Hematopoietic multipotent progenitor cell treated with erythropoietin and hydrocortisone succinate and interleukin-3 and kit ligand, for 6 days (in vitro differentiated cells): ENCODE data around the gene RPS18.

ENCODE experiments used
- DNase-seq: peaks from one replicate; pipeline ENCODE4 v3.0.0-alpha.2; 2015

The RPS18 gene

DNA sequence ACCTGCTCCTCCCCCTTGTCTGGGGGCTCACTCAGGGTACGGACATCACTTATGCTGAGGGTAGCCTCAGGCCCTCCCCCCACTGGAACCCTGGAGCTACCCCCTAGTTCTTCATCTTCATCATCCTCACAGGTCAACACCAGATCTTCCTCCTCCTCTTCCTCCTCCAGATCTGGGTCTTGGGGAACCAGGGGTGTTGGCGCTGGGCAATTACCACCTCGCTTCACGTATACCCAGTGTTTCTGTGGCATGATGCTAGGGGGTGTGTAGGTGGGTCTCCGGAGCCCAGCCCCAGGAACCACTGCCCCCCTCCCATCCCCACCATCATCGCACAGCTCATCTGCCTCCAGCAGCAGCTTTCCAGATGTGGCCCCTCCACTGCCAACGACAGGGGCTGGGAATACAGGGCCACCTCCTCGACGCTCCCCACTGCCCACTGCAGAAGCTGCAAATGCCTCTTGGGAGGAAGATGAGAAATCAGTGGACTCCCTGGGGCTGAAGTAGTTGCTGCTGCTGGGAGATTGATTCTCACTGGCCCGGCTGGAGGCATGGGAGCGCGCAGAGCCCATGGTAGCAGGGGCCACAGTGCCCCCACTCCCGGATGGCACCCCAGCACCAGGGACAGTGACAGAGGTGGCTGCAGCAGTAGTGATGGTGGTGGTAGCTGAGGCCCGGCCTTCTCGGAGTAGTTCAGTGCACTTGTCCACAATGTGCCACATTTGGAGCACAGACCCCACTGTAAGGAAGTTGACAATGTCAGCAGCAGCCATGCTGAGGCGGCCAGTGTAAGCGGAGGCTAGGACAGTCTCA is 44.1 kb downstream of the RPS18 start:
- DNase-seq, result no peak

GRCh38 chr6:33316603-33317418 is 44.9 kb downstream of the RPS18 start:
- peak; percentile 37 for DNase-seq

- peak; percentile 82 for DNase-seq
Measured at GRCh38 chr6:33317419-33317668, 45.5 kb downstream of the RPS18 start.

- DNase-seq, result peak; percentile 100
Measured at GRCh38 chr6:33317669-33318425, 46.0 kb downstream of the RPS18 start, which contains the start of gene ZBTB22. TSS of gene ZBTB22 (minus strand) at chr6:33317744. CDS start at chr6:33316916, 828 bp downstream.

DNA sequence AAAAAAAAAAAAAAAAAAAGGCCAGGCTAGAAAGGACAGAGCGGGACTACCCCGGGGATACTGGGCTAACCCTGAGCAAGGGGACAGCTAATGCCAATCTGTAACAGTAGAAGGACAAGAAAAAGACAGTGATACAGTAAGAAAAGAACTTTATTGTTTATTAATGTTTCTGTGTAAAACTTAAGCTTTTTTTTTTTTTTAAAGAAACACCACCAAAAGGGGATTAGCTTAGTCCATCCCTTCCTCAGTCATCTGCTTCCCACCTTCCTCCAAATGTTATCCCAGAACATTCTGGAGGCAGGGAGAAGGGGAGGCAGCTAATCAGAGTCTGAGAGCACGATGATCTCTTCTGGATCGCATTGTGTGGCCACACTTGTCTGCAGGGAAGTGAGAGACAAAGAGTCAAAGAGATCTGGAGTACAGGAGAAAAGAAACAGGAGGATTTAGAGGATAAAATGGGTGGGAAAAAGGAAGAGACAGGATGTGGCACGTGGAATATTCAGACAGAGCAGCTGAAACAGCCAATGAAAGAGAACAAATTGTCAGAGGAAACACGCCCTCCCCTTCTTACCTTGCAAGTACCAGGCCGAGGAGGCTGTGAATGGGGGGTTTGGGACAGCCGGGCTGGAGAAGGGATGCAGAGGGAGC is 46.7 kb downstream of the RPS18 start:
- no peak for DNase-seq

DNA sequence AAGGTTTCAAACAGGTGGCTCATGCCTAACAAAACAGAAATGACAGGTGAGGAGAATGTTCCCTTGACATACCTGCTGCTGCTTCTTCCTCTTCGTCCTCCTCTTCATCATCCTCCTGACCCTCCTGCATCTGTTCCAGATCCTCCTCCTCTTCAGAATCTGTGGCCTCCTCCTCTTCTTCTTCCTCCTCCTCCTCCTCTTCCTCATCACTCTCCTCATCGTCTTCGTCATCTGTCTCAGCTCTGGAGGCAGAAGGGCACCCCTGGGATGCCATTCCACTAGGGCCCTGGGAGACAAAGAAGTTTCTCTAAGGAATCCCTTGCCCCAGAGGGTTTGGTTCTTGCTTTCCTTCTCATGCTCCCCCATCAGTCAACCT is 48.1 kb downstream of the RPS18 start:
- DNase-seq, result no peak

GRCh38 chr6:33320315-33321181 is 48.7 kb downstream of the RPS18 start:
- no peak for DNase-seq

- no peak for DNase-seq
Measured at GRCh38 chr6:33321227-33321626, 49.4 kb downstream of the RPS18 start.

DNA sequence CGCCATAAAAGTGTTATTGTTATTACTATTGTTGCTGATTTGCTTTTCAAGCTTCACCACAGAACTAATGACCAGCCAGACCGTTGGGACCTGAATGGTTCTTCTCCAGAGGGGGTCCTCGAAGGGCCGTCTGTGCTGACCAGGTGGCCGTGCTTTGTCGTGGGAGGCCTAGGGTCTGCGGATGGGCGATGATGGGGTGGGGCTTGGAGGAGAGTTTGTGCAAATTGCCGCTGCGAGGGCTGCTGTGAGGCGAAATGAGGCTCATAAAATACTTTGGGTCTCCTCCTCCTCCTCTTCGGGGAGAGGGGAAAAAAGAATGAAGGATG is 51.7 kb downstream of the RPS18 start:
- no peak for DNase-seq

- peak; percentile 44 for DNase-seq
Measured at GRCh38 chr6:33324125-33324524, 52.2 kb downstream of the RPS18 start.
